ENCODE results near the gene LRRN4. TPM values are rescaled to one million over a fixed set of nuclear protein-coding genes. Genes with fewer than 3 reads are reported as not detected.

LRRN4 gene
- total and polyA plus RNA-seq, 2 of the 4 experiments (the other 2 are of a cell fraction), result under 0.01 to 0.19 TPM

DNA sequence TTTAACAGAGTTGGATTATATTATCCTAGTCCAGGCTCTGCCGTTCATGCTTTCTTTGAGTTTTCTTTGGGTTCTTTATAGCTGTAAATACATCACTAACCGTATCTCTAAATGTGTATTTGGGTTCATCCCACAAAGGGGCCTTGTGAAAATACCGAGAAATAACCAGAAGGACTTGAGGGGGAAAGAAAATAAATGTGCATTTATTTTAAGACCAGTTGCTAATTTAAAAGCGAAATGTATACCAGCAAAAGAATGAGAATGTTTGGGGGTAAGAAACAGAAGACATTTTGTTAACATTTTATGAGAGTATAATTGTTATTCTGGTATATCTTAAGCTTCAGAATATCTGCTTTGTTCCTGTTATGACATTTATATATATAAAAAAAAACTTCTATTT, 38.9 kb downstream of the LRRN4 start:
- ATAC-seq (ENCODE audit: low read depth) (no peak), DNase-seq (no peak)
- peaks cover 11% of the 10 kb centered on the region; the same call in 1 of the 2 replicates for H4K20me1 ChIP-seq (ENCODE audit: insufficient read depth, low read length)
- no CpG with 5 or more reads among the region's 4 CpGs for WGBS, 2 experiments (ENCODE audit: extremely low coverage in 2 of 2, insufficient read length in 1 of 2)
- no peak overlapping the region for H3K56ac ChIP-seq (ENCODE audit: extremely low read depth, insufficient read depth, low read length)
- no peak overlapping the region for H2BK5ac ChIP-seq (ENCODE audit: low read depth, low read length, poor library complexity, severe bottlenecking)
- no peak overlapping the region for H3K4ac ChIP-seq (ENCODE audit: low read depth, low read length)
- no peak overlapping the region for H4K8ac ChIP-seq (ENCODE audit: low read depth in 2 of 2, low read length in 2 of 2)
- dilution Hi-C loops (cut with HindIII; ENCODE audit: low sequenced_read_pairs, unreplicated experiment) (no loop called here), intact Hi-C loops (cut with micrococcal nuclease) (no loop called here), in situ Hi-C loops (cut with MboI; ENCODE audit: low sequenced_read_pairs) (no loop called here)
- no peak overlapping the region for H3K27ac ChIP-seq (ENCODE audit: insufficient read depth, low read length)
- no peaks in the 10 kb centered on the region for H3K27me3 ChIP-seq (ENCODE audit: control insufficient read depth, insufficient read depth, low read length)
- no peak overlapping the region for H2BK15ac ChIP-seq (ENCODE audit: low read depth, low read length)
- TF ChIP-seq FOS (IDR thresholded peaks at IDR 0.05; ENCODE audit: low read depth, low read length) (no peak), RCOR1 (IDR thresholded peaks at IDR 0.05; ENCODE audit: insufficient replicate concordance, low read length) (no peak), RAD21 (IDR thresholded peaks at IDR 0.05; ENCODE audit: low read length) (no peak), POLR2A (IDR thresholded peaks at IDR 0.05; ENCODE audit: low read depth, low read length) (no peak), MAFK (IDR thresholded peaks at IDR 0.05; ENCODE audit: low read depth, low read length) (no peak), MAZ (IDR thresholded peaks at IDR 0.05; ENCODE audit: borderline replicate concordance, low read depth, low read length) (no peak), RFX5 (IDR thresholded peaks at IDR 0.05; ENCODE audit: low read depth, low read length) (no peak), SMC3 (IDR thresholded peaks at IDR 0.05; ENCODE audit: low read depth, low read length) (no peak), CHD1 (IDR thresholded peaks at IDR 0.05; ENCODE audit: low read depth, low read length) (no peak), CEBPB (IDR thresholded peaks at IDR 0.05; ENCODE audit: low read depth, low read length) (no peak), MXI1 (IDR thresholded peaks at IDR 0.05; ENCODE audit: borderline replicate concordance, low read depth, low read length) (no peak), NFE2L2 (IDR thresholded peaks at IDR 0.05; ENCODE audit: low read depth, low read length) (no peak), BHLHE40 (IDR thresholded peaks at IDR 0.05; ENCODE audit: low read depth, low read length) (no peak)
- TF ChIP-seq, protein P1, sequence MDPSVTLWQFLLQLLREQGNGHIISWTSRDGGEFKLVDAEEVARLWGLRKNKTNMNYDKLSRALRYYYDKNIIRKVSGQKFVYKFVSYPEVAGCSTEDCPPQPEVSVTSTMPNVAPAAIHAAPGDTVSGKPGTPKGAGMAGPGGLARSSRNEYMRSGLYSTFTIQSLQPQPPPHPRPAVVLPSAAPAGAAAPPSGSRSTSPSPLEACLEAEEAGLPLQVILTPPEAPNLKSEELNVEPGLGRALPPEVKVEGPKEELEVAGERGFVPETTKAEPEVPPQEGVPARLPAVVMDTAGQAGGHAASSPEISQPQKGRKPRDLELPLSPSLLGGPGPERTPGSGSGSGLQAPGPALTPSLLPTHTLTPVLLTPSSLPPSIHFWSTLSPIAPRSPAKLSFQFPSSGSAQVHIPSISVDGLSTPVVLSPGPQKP (IDR thresholded peaks at IDR 0.05; ENCODE audit: borderline replicate concordance, low read depth, low read length), result no peak
- TF ChIP-seq, protein P2, sequence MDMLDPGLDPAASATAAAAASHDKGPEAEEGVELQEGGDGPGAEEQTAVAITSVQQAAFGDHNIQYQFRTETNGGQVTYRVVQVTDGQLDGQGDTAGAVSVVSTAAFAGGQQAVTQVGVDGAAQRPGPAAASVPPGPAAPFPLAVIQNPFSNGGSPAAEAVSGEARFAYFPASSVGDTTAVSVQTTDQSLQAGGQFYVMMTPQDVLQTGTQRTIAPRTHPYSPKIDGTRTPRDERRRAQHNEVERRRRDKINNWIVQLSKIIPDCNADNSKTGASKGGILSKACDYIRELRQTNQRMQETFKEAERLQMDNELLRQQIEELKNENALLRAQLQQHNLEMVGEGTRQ (IDR thresholded peaks at IDR 0.05; ENCODE audit: low read depth, low read length), result no peak
- TF ChIP-seq, protein P3, sequence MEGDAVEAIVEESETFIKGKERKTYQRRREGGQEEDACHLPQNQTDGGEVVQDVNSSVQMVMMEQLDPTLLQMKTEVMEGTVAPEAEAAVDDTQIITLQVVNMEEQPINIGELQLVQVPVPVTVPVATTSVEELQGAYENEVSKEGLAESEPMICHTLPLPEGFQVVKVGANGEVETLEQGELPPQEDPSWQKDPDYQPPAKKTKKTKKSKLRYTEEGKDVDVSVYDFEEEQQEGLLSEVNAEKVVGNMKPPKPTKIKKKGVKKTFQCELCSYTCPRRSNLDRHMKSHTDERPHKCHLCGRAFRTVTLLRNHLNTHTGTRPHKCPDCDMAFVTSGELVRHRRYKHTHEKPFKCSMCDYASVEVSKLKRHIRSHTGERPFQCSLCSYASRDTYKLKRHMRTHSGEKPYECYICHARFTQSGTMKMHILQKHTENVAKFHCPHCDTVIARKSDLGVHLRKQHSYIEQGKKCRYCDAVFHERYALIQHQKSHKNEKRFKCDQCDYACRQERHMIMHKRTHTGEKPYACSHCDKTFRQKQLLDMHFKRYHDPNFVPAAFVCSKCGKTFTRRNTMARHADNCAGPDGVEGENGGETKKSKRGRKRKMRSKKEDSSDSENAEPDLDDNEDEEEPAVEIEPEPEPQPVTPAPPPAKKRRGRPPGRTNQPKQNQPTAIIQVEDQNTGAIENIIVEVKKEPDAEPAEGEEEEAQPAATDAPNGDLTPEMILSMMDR (conservative IDR thresholded peaks at IDR 0.05; ENCODE audit: low read depth, low read length), result no peak
- no peak overlapping the region for H3K4me3 ChIP-seq (ENCODE audit: insufficient read depth, low read depth, low read length)
- H2AFZ ChIP-seq (replicated peaks; ENCODE audit: low read length, poor library complexity), result no peak overlapping the region
- H3K9me3 ChIP-seq (ENCODE audit: control insufficient read depth, insufficient read depth, low read length), result no peaks in the 10 kb centered on the region
- no peak overlapping the region for H4K91ac ChIP-seq (ENCODE audit: insufficient read depth, low read depth, low read length)
- no peak overlapping the region for H2BK120ac ChIP-seq (ENCODE audit: low read depth, low read length)
- H3K9me1 ChIP-seq (ENCODE audit: insufficient read depth, low read length), result peaks cover 3% of the 10 kb centered on the region; the same call in 1 of the 2 replicates
- no peak overlapping the region for H3K23ac ChIP-seq (ENCODE audit: low read depth, low read length)
- no peak overlapping the region for H3K14ac ChIP-seq (replicated peaks; ENCODE audit: low read depth, low read length)
- no peak overlapping the region for H3K9ac ChIP-seq (ENCODE audit: low read depth, low read length)
- ChIA-PET POLR2A (ENCODE audit: unreplicated experiment) (no interaction called here), CTCF (no interaction called here)
- H3K79me1 ChIP-seq (ENCODE audit: low read depth in 1 of 2, low read length in 2 of 2), result peaks cover 21 to 43% of the 10 kb centered on the region in 2 experiments
- no peak overlapping the region for H4K5ac ChIP-seq (ENCODE audit: low read depth, low read length)
- no peaks in the 10 kb centered on the region for H3K4me1 ChIP-seq (ENCODE audit: control insufficient read depth, insufficient read depth, low read length)
- no TSS peak for BruUV-seq (replicated peaks)
- no peak overlapping the region for H2AK9ac ChIP-seq (replicated peaks; ENCODE audit: low read depth, low read length, poor library complexity)
- no peak overlapping the region for H3K18ac ChIP-seq (ENCODE audit: low read depth, low read length)
- no peak overlapping the region for H2BK20ac ChIP-seq (ENCODE audit: low read depth, low read length)
- peaks cover 25% of the 10 kb centered on the region for H3K36me3 ChIP-seq (ENCODE audit: control insufficient read depth, insufficient read depth, low read length)
- no peak overlapping the region for H3K4me2 ChIP-seq (ENCODE audit: low read depth, low read length)
- H2AK5ac ChIP-seq (ENCODE audit: low read depth, low read length), result no peak overlapping the region

Data from IMR-90 (cell line).